Measurements from ENCODE around the gene GPR161. TPM values are rescaled to one million over a fixed set of nuclear protein-coding genes. Genes with fewer than 3 reads are reported as not detected.

GPR161 gene
- total and polyA plus RNA-seq, 2 of the 13 experiments (the other 11 are each of a cell fraction or from before 2014, with no cell fraction given) = 0.13 to 0.35 TPM

DNA sequence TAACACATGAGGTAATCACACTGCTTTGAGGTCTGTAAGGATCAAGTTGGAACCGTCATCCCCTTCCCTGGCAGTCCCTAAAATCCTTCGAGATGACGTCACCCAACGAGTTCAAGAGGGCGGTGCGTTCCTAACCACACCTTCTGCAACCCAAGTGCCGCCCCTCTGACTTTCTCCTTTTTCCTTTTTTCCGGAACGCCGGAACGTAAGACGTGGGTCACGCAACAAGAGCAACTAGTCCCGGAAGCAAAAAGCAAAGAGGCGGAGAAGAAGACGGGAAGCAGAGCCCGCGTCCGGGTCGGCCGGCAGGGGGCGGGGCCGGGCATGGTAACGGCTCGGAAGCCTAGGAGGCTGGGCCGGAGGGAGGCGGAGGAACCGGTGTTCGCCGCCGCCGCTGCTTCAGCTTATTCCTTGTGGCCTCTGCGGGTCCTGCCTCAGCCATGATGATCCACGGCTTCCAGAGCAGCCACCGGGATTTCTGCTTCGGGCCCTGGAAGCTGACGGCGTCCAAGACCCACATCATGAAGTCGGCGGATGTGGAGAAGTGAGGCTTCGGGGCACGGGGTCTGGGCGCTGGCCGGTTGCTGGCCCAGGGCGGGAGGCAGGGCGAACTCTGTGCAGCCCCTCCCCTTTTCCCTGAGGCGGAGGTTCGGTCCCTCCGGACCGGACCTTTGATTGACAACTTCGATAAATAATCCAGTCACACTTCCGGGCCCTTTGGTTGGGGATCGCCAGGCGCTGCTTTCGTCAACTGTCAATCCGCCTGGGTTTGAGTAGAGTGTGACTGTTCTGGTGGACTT lies 42.1 kb upstream of the GPR161 start, which contains the start of gene TIPRL (continued):
- TF ChIP-seq, protein P1, sequence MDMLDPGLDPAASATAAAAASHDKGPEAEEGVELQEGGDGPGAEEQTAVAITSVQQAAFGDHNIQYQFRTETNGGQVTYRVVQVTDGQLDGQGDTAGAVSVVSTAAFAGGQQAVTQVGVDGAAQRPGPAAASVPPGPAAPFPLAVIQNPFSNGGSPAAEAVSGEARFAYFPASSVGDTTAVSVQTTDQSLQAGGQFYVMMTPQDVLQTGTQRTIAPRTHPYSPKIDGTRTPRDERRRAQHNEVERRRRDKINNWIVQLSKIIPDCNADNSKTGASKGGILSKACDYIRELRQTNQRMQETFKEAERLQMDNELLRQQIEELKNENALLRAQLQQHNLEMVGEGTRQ (IDR thresholded peaks at IDR 0.05; ENCODE audit: low read depth, low read length) = no peak
- TF ChIP-seq, protein P1 (CRISPR knock-in tag; IDR thresholded peaks at IDR 0.05; ENCODE audit: borderline replicate concordance) = no peak
- TF ChIP-seq BHLHE40 (IDR thresholded peaks at IDR 0.05; ENCODE audit: low read length) (peak; percentile 15; the same call in 1 of the 2 replicates), KDM4B (CRISPR knock-in tag; IDR thresholded peaks at IDR 0.05) (peak; percentile 28; the same call in 1 of the 2 replicates), NFKB2 (CRISPR knock-in tag; IDR thresholded peaks at IDR 0.05; ENCODE audit: borderline replicate concordance) (peak; percentile 56; the same call in 1 of the 2 replicates), FLYWCH1 (CRISPR knock-in tag; IDR thresholded peaks at IDR 0.05) (0 out of 2 replicates have a peak, but pooled peaks have one; percentile 33), GATA4 (IDR thresholded peaks at IDR 0.05; ENCODE audit: borderline replicate concordance, low read depth) (no peak), MYNN (CRISPR knock-in tag; IDR thresholded peaks at IDR 0.05; ENCODE audit: low read depth) (0 out of 2 replicates have a peak, but pooled peaks have one; percentile 51)
- TF ChIP-seq, protein P2, sequence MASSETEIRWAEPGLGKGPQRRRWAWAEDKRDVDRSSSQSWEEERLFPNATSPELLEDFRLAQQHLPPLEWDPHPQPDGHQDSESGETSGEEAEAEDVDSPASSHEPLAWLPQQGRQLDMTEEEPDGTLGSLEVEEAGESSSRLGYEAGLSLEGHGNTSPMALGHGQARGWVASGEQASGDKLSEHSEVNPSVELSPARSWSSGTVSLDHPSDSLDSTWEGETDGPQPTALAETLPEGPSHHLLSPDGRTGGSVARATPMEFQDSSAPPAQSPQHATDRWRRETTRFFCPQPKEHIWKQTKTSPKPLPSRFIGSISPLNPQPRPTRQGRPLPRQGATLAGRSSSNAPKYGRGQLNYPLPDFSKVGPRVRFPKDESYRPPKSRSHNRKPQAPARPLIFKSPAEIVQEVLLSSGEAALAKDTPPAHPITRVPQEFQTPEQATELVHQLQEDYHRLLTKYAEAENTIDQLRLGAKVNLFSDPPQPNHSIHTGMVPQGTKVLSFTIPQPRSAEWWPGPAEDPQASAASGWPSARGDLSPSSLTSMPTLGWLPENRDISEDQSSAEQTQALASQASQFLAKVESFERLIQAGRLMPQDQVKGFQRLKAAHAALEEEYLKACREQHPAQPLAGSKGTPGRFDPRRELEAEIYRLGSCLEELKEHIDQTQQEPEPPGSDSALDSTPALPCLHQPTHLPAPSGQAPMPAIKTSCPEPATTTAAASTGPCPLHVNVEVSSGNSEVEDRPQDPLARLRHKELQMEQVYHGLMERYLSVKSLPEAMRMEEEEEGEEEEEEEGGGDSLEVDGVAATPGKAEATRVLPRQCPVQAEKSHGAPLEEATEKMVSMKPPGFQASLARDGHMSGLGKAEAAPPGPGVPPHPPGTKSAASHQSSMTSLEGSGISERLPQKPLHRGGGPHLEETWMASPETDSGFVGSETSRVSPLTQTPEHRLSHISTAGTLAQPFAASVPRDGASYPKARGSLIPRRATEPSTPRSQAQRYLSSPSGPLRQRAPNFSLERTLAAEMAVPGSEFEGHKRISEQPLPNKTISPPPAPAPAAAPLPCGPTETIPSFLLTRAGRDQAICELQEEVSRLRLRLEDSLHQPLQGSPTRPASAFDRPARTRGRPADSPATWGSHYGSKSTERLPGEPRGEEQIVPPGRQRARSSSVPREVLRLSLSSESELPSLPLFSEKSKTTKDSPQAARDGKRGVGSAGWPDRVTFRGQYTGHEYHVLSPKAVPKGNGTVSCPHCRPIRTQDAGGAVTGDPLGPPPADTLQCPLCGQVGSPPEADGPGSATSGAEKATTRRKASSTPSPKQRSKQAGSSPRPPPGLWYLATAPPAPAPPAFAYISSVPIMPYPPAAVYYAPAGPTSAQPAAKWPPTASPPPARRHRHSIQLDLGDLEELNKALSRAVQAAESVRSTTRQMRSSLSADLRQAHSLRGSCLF (CRISPR knock-in tag; IDR thresholded peaks at IDR 0.05; ENCODE audit: borderline replicate concordance) = no peak
- TF ChIP-seq, protein P3, sequence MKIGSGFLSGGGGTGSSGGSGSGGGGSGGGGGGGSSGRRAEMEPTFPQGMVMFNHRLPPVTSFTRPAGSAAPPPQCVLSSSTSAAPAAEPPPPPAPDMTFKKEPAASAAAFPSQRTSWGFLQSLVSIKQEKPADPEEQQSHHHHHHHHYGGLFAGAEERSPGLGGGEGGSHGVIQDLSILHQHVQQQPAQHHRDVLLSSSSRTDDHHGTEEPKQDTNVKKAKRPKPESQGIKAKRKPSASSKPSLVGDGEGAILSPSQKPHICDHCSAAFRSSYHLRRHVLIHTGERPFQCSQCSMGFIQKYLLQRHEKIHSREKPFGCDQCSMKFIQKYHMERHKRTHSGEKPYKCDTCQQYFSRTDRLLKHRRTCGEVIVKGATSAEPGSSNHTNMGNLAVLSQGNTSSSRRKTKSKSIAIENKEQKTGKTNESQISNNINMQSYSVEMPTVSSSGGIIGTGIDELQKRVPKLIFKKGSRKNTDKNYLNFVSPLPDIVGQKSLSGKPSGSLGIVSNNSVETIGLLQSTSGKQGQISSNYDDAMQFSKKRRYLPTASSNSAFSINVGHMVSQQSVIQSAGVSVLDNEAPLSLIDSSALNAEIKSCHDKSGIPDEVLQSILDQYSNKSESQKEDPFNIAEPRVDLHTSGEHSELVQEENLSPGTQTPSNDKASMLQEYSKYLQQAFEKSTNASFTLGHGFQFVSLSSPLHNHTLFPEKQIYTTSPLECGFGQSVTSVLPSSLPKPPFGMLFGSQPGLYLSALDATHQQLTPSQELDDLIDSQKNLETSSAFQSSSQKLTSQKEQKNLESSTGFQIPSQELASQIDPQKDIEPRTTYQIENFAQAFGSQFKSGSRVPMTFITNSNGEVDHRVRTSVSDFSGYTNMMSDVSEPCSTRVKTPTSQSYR (CRISPR knock-in tag; IDR thresholded peaks at IDR 0.05; ENCODE audit: borderline replicate concordance) = peak; percentile 26; the same call in 1 of the 2 replicates
- TF ChIP-seq, protein P4, sequence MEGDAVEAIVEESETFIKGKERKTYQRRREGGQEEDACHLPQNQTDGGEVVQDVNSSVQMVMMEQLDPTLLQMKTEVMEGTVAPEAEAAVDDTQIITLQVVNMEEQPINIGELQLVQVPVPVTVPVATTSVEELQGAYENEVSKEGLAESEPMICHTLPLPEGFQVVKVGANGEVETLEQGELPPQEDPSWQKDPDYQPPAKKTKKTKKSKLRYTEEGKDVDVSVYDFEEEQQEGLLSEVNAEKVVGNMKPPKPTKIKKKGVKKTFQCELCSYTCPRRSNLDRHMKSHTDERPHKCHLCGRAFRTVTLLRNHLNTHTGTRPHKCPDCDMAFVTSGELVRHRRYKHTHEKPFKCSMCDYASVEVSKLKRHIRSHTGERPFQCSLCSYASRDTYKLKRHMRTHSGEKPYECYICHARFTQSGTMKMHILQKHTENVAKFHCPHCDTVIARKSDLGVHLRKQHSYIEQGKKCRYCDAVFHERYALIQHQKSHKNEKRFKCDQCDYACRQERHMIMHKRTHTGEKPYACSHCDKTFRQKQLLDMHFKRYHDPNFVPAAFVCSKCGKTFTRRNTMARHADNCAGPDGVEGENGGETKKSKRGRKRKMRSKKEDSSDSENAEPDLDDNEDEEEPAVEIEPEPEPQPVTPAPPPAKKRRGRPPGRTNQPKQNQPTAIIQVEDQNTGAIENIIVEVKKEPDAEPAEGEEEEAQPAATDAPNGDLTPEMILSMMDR (CRISPR knock-in tag; IDR thresholded peaks at IDR 0.05) = peak; percentile 83
- TF ChIP-seq, protein P5, sequence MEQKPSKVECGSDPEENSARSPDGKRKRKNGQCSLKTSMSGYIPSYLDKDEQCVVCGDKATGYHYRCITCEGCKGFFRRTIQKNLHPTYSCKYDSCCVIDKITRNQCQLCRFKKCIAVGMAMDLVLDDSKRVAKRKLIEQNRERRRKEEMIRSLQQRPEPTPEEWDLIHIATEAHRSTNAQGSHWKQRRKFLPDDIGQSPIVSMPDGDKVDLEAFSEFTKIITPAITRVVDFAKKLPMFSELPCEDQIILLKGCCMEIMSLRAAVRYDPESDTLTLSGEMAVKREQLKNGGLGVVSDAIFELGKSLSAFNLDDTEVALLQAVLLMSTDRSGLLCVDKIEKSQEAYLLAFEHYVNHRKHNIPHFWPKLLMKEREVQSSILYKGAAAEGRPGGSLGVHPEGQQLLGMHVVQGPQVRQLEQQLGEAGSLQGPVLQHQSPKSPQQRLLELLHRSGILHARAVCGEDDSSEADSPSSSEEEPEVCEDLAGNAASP (CRISPR knock-in tag; IDR thresholded peaks at IDR 0.05; ENCODE audit: borderline replicate concordance) = 0 out of 2 replicates have a peak, but pooled peaks have one; percentile 36
